Stomach (tissue), 19 donors: ENCODE results near the gene DCBLD2. TPM values are rescaled to one million over a fixed set of nuclear protein-coding genes. Genes with fewer than 3 reads are reported as not detected.

Experiments used
- DNase-seq, 2 donors: peaks; one replicate each; pipeline versions ENCODE4 v3.0.0 to v3.0.0-alpha.2; 2013 to 2019
- H3K27ac ChIP-seq, 5 donors: fragments of 200-600 bp in 4 of 5; sonication (generic) in 4 of 5; one replicate each; pipeline ENCODE4 v1.5.1; 2013 to 2019; ENCODE audit warnings: mild to moderate bottlenecking in 1 of 5, moderate library complexity in 1 of 5
- H3K27me3 ChIP-seq, 3 donors: fragments of 200-600 bp; sonication (generic); one replicate each; pipeline ENCODE4 v1.5.1; 2017 to 2019; ENCODE audit warnings: mixed run types in 1 of 3
- H3K36me3 ChIP-seq, 4 donors: fragments of 200-600 bp; sonication (generic); 1 replicate in 3 of 4; 2 replicates in 1 of 4; pipeline ENCODE4 v1.5.1; 2016 to 2019
- H3K4me1 ChIP-seq, 4 donors: fragments of 200-600 bp; sonication (generic); one replicate each; pipeline ENCODE4 v1.5.1; 2016 to 2019
- H3K4me3 ChIP-seq, 4 donors: fragments of 200-600 bp; sonication (generic) in 3 of 4; one replicate each; pipeline ENCODE4 v1.5.1; 2016 to 2019; ENCODE audit warnings: mild to moderate bottlenecking in 1 of 4
- H3K9me3 ChIP-seq, 4 donors: fragments of 200-600 bp; sonication (generic); one replicate each; pipeline ENCODE4 v1.5.1; 2016 to 2019
- EP300 ChIP-seq: sonication (generic); formaldehyde crosslinking; IDR thresholded peaks from one replicate; pipeline ENCODE4 v1.6.1; 2017; ENCODE audit warnings: antibody characterized with exemption
- POLR2A ChIP-seq, 4 donors: fragments of 450-650 bp; IDR thresholded peaks; one replicate each; pipeline ENCODE4 v1.6.1; 2016; ENCODE audit warnings: antibody characterized with exemption in 4 of 4, control low read depth in 2 of 4, mild to moderate bottlenecking in 1 of 4, moderate library complexity in 1 of 4
- POLR2AphosphoS5 ChIP-seq, 3 donors: sonication (generic); formaldehyde crosslinking; IDR thresholded peaks; one replicate each; pipeline ENCODE4 v1.6.1; 2016; ENCODE audit warnings: antibody characterized with exemption in 3 of 3
- WGBS, 5 donors: extraction: QIAGEN DNeasy Blood & Tissue Kit in 3 of 5; methylation state at CpG; one replicate each; pipeline versions ENCODE4 v1.1.5 to v1.1.7; 2013 to 2018; 5-methylcytosine and 5-hydroxymethylcytosine counted together
- intact Hi-C: fragments of 100-400 bp; cut with DNase I; formaldehyde crosslinking; loops from one replicate; pipeline ENCODE4 v1.15.1; 2023; ENCODE audit warnings: low total_unique reads
- long read RNA-seq, 10 donors: transcript quantifications; one replicate each; lab custom pipeline, GENCODE V29; 2026
- polyA plus RNA-seq, 3 donors: library from polyadenylated mRNA; stranded (reverse); fragments of 200-250 nt; gene quantifications; one replicate each; pipeline ENCODE4 v1.2.3, GENCODE V29; 2013
- total RNA-seq, 5 donors: library from RNA; depleted of rRNA; stranded (reverse); fragments of >200 nt; gene quantifications; one replicate each; pipeline versions ENCODE4 v1.1.0 to v1.2.3, GENCODE V29; 2014 to 2016
- TF ChIP-seq, protein P1 (sequence below), 7 experiments: fragments of 450-650 bp in 4 of 7; fragments of 200-600 bp in 3 of 7; sonication (generic) in 3 of 7; IDR thresholded peaks; one replicate each; pipeline ENCODE4 v1.5.1; 2016 to 2019; ENCODE audit warnings: antibody characterized with exemption in 7 of 7, control low read depth in 2 of 7, mild to moderate bottlenecking in 1 of 7
- donor health status: healthy with polysubstance abuse.
- donor health status: Bipolar disorder and iron deficiency.
- donor health status: healthy.

Gene DCBLD2, protein sequence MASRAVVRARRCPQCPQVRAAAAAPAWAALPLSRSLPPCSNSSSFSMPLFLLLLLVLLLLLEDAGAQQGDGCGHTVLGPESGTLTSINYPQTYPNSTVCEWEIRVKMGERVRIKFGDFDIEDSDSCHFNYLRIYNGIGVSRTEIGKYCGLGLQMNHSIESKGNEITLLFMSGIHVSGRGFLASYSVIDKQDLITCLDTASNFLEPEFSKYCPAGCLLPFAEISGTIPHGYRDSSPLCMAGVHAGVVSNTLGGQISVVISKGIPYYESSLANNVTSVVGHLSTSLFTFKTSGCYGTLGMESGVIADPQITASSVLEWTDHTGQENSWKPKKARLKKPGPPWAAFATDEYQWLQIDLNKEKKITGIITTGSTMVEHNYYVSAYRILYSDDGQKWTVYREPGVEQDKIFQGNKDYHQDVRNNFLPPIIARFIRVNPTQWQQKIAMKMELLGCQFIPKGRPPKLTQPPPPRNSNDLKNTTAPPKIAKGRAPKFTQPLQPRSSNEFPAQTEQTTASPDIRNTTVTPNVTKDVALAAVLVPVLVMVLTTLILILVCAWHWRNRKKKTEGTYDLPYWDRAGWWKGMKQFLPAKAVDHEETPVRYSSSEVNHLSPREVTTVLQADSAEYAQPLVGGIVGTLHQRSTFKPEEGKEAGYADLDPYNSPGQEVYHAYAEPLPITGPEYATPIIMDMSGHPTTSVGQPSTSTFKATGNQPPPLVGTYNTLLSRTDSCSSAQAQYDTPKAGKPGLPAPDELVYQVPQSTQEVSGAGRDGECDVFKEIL
- total RNA-seq = 10 to 100 TPM; 27.7 to 77.1 (median 40.8) TPM
- polyA plus RNA-seq = 1 to 10 TPM; 2.3 to 3.8 (median 3.4) TPM
- long read RNA-seq, donor 1 = 0 reads
- long read RNA-seq, donor 2, full-length matches to known transcripts = 1 of 1 reads
- long read RNA-seq, donor 2, partial matches to known transcripts = 0 of 1 reads
- long read RNA-seq, donor 2, other reads (novel, unspliced or antisense) = 0 of 1 reads
- long read RNA-seq, donor 3, full-length matches to known transcripts = 1 of 1 reads
- long read RNA-seq, donor 3, partial matches to known transcripts = 0 of 1 reads
- long read RNA-seq, donor 3, other reads (novel, unspliced or antisense) = 0 of 1 reads
- long read RNA-seq, donor 4 = 0 reads
- long read RNA-seq, donor 5, full-length matches to known transcripts = 1 of 1 reads
- long read RNA-seq, donor 5, partial matches to known transcripts = 0 of 1 reads
- long read RNA-seq, donor 5, other reads (novel, unspliced or antisense) = 0 of 1 reads
- long read RNA-seq, donor 6 = 0 reads
- long read RNA-seq, donor 7, full-length matches to known transcripts = 2 of 2 reads
- long read RNA-seq, donor 7, partial matches to known transcripts = 0 of 2 reads
- long read RNA-seq, donor 7, other reads (novel, unspliced or antisense) = 0 of 2 reads
- long read RNA-seq, donor 8 = 0 reads
- long read RNA-seq, donor 9, partial matches to known transcripts = 0 of 1 reads
- long read RNA-seq, donor 9, other reads (novel, unspliced or antisense) = 0 of 1 reads
- long read RNA-seq, donor 10 = 0 reads

DNA sequence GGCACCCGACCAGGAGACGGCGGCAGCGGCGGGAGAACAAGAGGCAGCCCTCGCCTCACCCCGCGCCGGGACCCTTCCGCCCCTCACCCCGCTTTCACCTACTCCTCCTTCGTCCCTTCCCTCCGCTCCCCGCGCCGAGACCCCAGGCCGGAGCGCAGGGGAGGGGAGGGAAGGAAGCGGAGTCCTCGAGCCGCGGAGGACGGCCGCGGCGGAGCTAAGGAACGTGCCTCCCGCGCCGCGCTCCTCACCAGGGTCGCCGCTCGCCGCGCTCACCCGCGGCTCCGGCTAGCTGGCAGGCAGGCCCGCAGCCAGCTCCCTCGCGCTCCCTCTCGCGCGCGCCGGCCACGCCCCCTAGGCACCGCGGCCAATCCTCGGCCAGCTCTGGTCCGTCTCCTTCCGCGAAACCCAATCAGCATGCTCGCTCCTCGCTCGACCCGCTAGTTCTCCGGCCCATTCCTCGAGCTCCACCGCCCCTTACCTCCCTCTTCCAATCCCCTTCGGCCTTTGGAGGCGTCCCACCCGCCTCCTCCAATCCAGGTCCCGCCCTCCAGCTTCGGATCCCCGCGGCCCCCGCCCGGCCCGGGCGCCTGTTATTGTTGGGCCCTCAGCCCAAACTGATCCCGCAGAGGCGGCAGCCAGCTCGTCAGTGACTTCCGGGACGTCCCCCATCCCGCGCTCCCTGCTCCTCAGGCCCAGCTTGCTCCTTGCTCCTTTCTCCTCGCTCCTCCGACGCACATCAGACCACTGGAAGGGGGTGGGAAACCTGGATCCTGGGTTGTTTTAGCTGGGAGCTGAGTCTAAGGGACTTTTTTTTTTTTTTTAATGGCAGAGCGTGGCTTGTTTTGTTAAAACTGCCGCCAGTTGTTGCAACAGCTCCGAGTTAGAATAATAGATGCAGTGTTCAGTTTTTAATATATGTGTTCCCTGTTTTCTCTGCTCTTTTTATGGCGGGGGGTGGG lies at the start of gene DCBLD2:
Gene DCBLD2, minus strand, starts transcription at position 304 of the 959 bp plus-strand sequence. CDS start 369 bp downstream, outside the sequence.
- intact Hi-C loops = no loop called here
- H3K36me3 ChIP-seq = no peaks in the 10 kb centered on the region
- peaks cover 9 to 39% (median 21%) of the 10 kb centered on the region in 4 donors for H3K4me1 ChIP-seq
- peaks cover 0 to 4% (median 0%) of the 10 kb centered on the region in 3 donors for H3K27me3 ChIP-seq
- H3K27ac ChIP-seq = peak within 1 kb of the TSS; percentile 83 to 92 (median 88)
- DNase-seq = peak; percentile 96 to 100
- 0 to 1% (median 1%) methylated on average over 61 to 86 of the region's 86 CpGs for WGBS, 5 donors
- peak within 1 kb of the TSS; percentile 75 to 93 (median 86) for H3K4me3 ChIP-seq
- TF ChIP-seq, protein P1, sequence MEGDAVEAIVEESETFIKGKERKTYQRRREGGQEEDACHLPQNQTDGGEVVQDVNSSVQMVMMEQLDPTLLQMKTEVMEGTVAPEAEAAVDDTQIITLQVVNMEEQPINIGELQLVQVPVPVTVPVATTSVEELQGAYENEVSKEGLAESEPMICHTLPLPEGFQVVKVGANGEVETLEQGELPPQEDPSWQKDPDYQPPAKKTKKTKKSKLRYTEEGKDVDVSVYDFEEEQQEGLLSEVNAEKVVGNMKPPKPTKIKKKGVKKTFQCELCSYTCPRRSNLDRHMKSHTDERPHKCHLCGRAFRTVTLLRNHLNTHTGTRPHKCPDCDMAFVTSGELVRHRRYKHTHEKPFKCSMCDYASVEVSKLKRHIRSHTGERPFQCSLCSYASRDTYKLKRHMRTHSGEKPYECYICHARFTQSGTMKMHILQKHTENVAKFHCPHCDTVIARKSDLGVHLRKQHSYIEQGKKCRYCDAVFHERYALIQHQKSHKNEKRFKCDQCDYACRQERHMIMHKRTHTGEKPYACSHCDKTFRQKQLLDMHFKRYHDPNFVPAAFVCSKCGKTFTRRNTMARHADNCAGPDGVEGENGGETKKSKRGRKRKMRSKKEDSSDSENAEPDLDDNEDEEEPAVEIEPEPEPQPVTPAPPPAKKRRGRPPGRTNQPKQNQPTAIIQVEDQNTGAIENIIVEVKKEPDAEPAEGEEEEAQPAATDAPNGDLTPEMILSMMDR (IDR thresholded peaks at IDR 0.05) = no peak
- TF ChIP-seq POLR2A (IDR thresholded peaks at IDR 0.05) (no peak), POLR2AphosphoS5 (IDR thresholded peaks at IDR 0.05) (peak; percentile 42 to 80 (median 71)), EP300 (no peak)
- no peaks in the 10 kb centered on the region for H3K9me3 ChIP-seq

DNA sequence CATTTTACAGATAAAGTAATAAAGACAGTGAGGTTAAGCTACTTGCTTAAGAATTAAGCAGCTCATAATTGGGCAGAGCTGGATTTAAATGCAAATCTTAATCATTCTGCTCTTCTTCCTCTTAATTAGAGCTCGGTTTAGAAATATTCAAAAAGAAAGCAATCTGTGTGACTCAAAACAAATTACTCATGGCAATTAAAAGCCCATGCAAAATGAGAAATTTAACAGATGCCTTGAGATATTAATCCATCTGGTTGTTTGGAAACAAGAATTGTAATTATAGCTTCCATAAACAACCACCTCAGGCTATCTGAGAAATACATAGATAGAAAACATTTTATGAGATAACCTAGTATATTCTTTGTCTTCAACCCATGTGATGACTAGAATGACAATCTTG lies 44.2 kb upstream of the DCBLD2 start:
- no peak for DNase-seq
- no peak for TF ChIP-seq EP300
- no peak for TF ChIP-seq POLR2A (IDR thresholded peaks at IDR 0.05)
- TF ChIP-seq, protein P1 (IDR thresholded peaks at IDR 0.05) = no peak
- no peak for TF ChIP-seq POLR2AphosphoS5 (IDR thresholded peaks at IDR 0.05)
- 52 to 74% (median 71%) methylated on average over 1 of the region's 1 CpG for WGBS, 5 donors
- no peaks in the 10 kb centered on the region for H3K4me1 ChIP-seq
- no peak overlapping the region for H3K4me3 ChIP-seq
- no peaks in the 10 kb centered on the region for H3K9me3 ChIP-seq
- H3K27me3 ChIP-seq = no peaks in the 10 kb centered on the region
- H3K27ac ChIP-seq = no peak overlapping the region
- H3K36me3 ChIP-seq = no peaks in the 10 kb centered on the region
- intact Hi-C loops = no loop called here

DNA sequence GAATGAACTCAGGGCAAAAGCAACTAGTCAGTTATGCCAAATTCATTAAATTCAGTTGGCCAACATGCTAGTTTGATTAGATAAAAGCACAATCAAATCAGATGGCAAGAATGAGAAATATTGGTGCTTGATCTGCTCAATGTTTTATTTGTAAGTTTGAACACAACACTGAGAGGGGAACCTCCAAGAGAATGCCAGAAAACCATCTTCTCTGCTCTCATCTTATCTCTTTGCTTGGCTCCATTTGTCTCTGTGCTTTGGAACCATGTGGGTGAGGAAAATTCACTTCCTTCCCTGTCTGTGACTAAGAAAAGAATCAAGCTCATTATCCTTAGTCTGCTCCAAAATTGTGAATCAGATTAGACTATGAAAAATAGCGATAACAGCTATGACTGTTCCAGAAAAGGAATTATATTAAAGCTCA lies 43.6 kb upstream of the DCBLD2 start:
- intact Hi-C loops = no loop called here
- H3K36me3 ChIP-seq = no peaks in the 10 kb centered on the region
- no peak overlapping the region for H3K4me3 ChIP-seq
- DNase-seq = peak in 1 of 2 donors; percentile 19
- TF ChIP-seq POLR2A (IDR thresholded peaks at IDR 0.05) = no peak
- no peaks in the 10 kb centered on the region for H3K27me3 ChIP-seq
- H3K4me1 ChIP-seq = no peaks in the 10 kb centered on the region
- H3K27ac ChIP-seq = no peak overlapping the region
- 63 to 92% (median 66%) methylated on average over 1 of the region's 1 CpG for WGBS, 5 donors
- H3K9me3 ChIP-seq = no peaks in the 10 kb centered on the region

DNA sequence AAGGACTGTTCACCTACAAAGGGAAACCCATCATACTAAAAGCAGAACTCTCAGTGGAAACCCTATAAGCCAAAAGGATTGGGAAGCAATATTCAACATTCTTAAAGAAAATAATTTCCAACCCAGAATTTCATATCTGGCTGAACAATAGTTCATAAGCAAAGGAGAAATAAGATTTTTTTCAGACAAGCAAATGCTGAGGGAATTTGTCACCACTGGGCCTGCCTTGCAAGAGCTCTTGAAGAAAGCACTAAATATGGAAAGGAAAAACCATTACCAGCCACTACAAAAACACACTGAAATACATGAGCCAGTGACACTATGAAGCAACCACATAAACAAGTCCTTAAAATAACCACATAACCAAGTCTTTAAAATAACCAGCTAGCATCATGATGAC lies 28.9 kb upstream of the DCBLD2 start:
- Histone ChIP-seq H3K4me1 (no peaks in the 10 kb centered on the region), H3K27ac (no peak overlapping the region), H3K4me3 (no peak overlapping the region), H3K9me3 (peaks cover 0 to 32% (median 23%) of the 10 kb centered on the region in 4 donors), H3K27me3 (no peaks in the 10 kb centered on the region), H3K36me3 (no peaks in the 10 kb centered on the region)
- DNase-seq = no peak
- intact Hi-C loops = no loop called here
- TF ChIP-seq EP300 = no peak
- TF ChIP-seq, protein P1 (IDR thresholded peaks at IDR 0.05) = no peak
- TF ChIP-seq POLR2AphosphoS5 (IDR thresholded peaks at IDR 0.05) = no peak
